ENCODE results near the gene PPP1R13B.
A peak's percentile ranks its signal among the peaks of the same experiment; 100 is the strongest.
"Not testable (repeated sequence)": the region's sequence is repeated elsewhere in the genome, so short reads cannot be mapped to it uniquely, and the experiment has no call there.

PPP1R13B gene

GRCh38 chr14:103889002-103889312 lies 41.6 kb upstream of the PPP1R13B start:
- H3K4me1 ChIP-seq (ENCODE audit: control insufficient read depth in 2 of 2, insufficient read depth in 2 of 2, low read length in 2 of 2): peaks cover 35 to 48% of the 10 kb centered on the region in 2 donors

GRCh38 chr14:103887557-103888115 lies 40.3 kb upstream of the PPP1R13B start:
- peaks cover 38 to 51% of the 10 kb centered on the region in 2 donors for H3K4me1 ChIP-seq (ENCODE audit: control insufficient read depth in 2 of 2, insufficient read depth in 2 of 2, low read length in 2 of 2)
- peak overlapping the region; percentile 95 to 99 for H3K27ac ChIP-seq (ENCODE audit: low read depth in 2 of 2, low read length in 2 of 2)
- H3K4me3 ChIP-seq (ENCODE audit: low read length in 2 of 2): no peak overlapping the region
- no peaks in the 10 kb centered on the region for H3K9me3 ChIP-seq (ENCODE audit: control insufficient read depth in 2 of 2, low read length in 2 of 2)
- H3K36me3 ChIP-seq (ENCODE audit: control insufficient read depth in 2 of 2, insufficient read depth in 2 of 2, low read length in 2 of 2): no peaks in the 10 kb centered on the region
- H3K9ac ChIP-seq (ENCODE audit: low read depth in 1 of 2, low read length in 2 of 2): peak overlapping the region in 1 of 2 donors; percentile 5
- no peaks in the 10 kb centered on the region for H3K27me3 ChIP-seq (ENCODE audit: control insufficient read depth in 2 of 2, insufficient read depth in 2 of 2, low read length in 2 of 2)

More at GRCh38 chr14:103889002-103889312, 41.6 kb upstream of the PPP1R13B start:
- peak overlapping the region; percentile 90 to 99 for H3K27ac ChIP-seq (ENCODE audit: low read depth in 2 of 2, low read length in 2 of 2)
- not testable (repeated sequence) for H3K4me3 ChIP-seq (ENCODE audit: low read length in 2 of 2); H3K9me3 ChIP-seq (ENCODE audit: control insufficient read depth in 2 of 2, low read length in 2 of 2); H3K36me3 ChIP-seq (ENCODE audit: control insufficient read depth in 2 of 2, insufficient read depth in 2 of 2, low read length in 2 of 2); H3K27me3 ChIP-seq (ENCODE audit: control insufficient read depth in 2 of 2, insufficient read depth in 2 of 2, low read length in 2 of 2)
- H3K9ac ChIP-seq (ENCODE audit: low read depth in 1 of 2, low read length in 2 of 2): peak overlapping the region in 1 of 2 donors; percentile 65

- no peaks in the 10 kb centered on the region for H3K9me3 ChIP-seq (ENCODE audit: control insufficient read depth in 2 of 2, low read length in 2 of 2)
- H3K27ac ChIP-seq (ENCODE audit: low read depth in 2 of 2, low read length in 2 of 2): peak overlapping the region in 1 of 2 donors; percentile 95
- H3K27me3 ChIP-seq (ENCODE audit: control insufficient read depth in 2 of 2, insufficient read depth in 2 of 2, low read length in 2 of 2): no peaks in the 10 kb centered on the region
- H3K4me3 ChIP-seq (ENCODE audit: low read length in 2 of 2): no peak overlapping the region
- no peaks in the 10 kb centered on the region for H3K36me3 ChIP-seq (ENCODE audit: control insufficient read depth in 2 of 2, insufficient read depth in 2 of 2, low read length in 2 of 2)
- peak overlapping the region in 1 of 2 donors; percentile 31 for H3K9ac ChIP-seq (ENCODE audit: low read depth in 1 of 2, low read length in 2 of 2)
- peaks cover 42 to 55% of the 10 kb centered on the region in 2 donors for H3K4me1 ChIP-seq (ENCODE audit: control insufficient read depth in 2 of 2, insufficient read depth in 2 of 2, low read length in 2 of 2)
Observed at GRCh38 chr14:103887170-103887501, 39.8 kb upstream of the PPP1R13B start.

GRCh38 chr14:103886304-103887169 lies 39.2 kb upstream of the PPP1R13B start:
- Histone ChIP-seq H3K27ac (ENCODE audit: low read depth in 2 of 2, low read length in 2 of 2) (peak overlapping the region in 1 of 2 donors; percentile 95), H3K27me3 (ENCODE audit: control insufficient read depth in 2 of 2, insufficient read depth in 2 of 2, low read length in 2 of 2) (no peaks in the 10 kb centered on the region), H3K4me1 (ENCODE audit: control insufficient read depth in 2 of 2, insufficient read depth in 2 of 2, low read length in 2 of 2) (peaks cover 48 to 58% of the 10 kb centered on the region in 2 donors), H3K9me3 (ENCODE audit: control insufficient read depth in 2 of 2, low read length in 2 of 2) (no peaks in the 10 kb centered on the region), H3K9ac (ENCODE audit: low read depth in 1 of 2, low read length in 2 of 2) (peak overlapping the region in 1 of 2 donors; percentile 31), H3K36me3 (ENCODE audit: control insufficient read depth in 2 of 2, insufficient read depth in 2 of 2, low read length in 2 of 2) (no peaks in the 10 kb centered on the region), H3K4me3 (ENCODE audit: low read length in 2 of 2) (no peak overlapping the region)

- peaks cover 52 to 59% of the 10 kb centered on the region in 2 donors for H3K4me1 ChIP-seq (ENCODE audit: control insufficient read depth in 2 of 2, insufficient read depth in 2 of 2, low read length in 2 of 2)
- H3K9me3 ChIP-seq (ENCODE audit: control insufficient read depth in 2 of 2, low read length in 2 of 2): no peaks in the 10 kb centered on the region
- H3K27ac ChIP-seq (ENCODE audit: low read depth in 2 of 2, low read length in 2 of 2): no peak overlapping the region
- no peaks in the 10 kb centered on the region for H3K36me3 ChIP-seq (ENCODE audit: control insufficient read depth in 2 of 2, insufficient read depth in 2 of 2, low read length in 2 of 2)
- H3K4me3 ChIP-seq (ENCODE audit: low read length in 2 of 2): no peak overlapping the region
- H3K27me3 ChIP-seq (ENCODE audit: control insufficient read depth in 2 of 2, insufficient read depth in 2 of 2, low read length in 2 of 2): no peaks in the 10 kb centered on the region
- no peak overlapping the region for H3K9ac ChIP-seq (ENCODE audit: low read depth in 1 of 2, low read length in 2 of 2)
Observed at GRCh38 chr14:103885509-103885932, 38.1 kb upstream of the PPP1R13B start.

- no peak overlapping the region for H3K4me3 ChIP-seq (ENCODE audit: low read length in 2 of 2)
- no peaks in the 10 kb centered on the region for H3K27me3 ChIP-seq (ENCODE audit: control insufficient read depth in 2 of 2, insufficient read depth in 2 of 2, low read length in 2 of 2)
- no peak overlapping the region for H3K9ac ChIP-seq (ENCODE audit: low read depth in 1 of 2, low read length in 2 of 2)
- H3K36me3 ChIP-seq (ENCODE audit: control insufficient read depth in 2 of 2, insufficient read depth in 2 of 2, low read length in 2 of 2): no peaks in the 10 kb centered on the region
- no peaks in the 10 kb centered on the region for H3K9me3 ChIP-seq (ENCODE audit: control insufficient read depth in 2 of 2, low read length in 2 of 2)
- peaks cover 55 to 59% of the 10 kb centered on the region in 2 donors for H3K4me1 ChIP-seq (ENCODE audit: control insufficient read depth in 2 of 2, insufficient read depth in 2 of 2, low read length in 2 of 2)
- no peak overlapping the region for H3K27ac ChIP-seq (ENCODE audit: low read depth in 2 of 2, low read length in 2 of 2)
Observed at GRCh38 chr14:103884854-103885253, 37.5 kb upstream of the PPP1R13B start.

GRCh38 chr14:103883263-103883523 lies 35.8 kb upstream of the PPP1R13B start:
- Histone ChIP-seq H3K9ac (ENCODE audit: low read depth in 1 of 2, low read length in 2 of 2) (peak overlapping the region in 1 of 2 donors; percentile 0), H3K27ac (ENCODE audit: low read depth in 2 of 2, low read length in 2 of 2) (peak overlapping the region; percentile 2 to 16), H3K27me3 (ENCODE audit: control insufficient read depth in 2 of 2, insufficient read depth in 2 of 2, low read length in 2 of 2) (no peaks in the 10 kb centered on the region), H3K4me3 (ENCODE audit: low read length in 2 of 2) (no peak overlapping the region), H3K9me3 (ENCODE audit: control insufficient read depth in 2 of 2, low read length in 2 of 2) (no peaks in the 10 kb centered on the region), H3K4me1 (ENCODE audit: control insufficient read depth in 2 of 2, insufficient read depth in 2 of 2, low read length in 2 of 2) (peaks cover 47 to 52% of the 10 kb centered on the region in 2 donors), H3K36me3 (ENCODE audit: control insufficient read depth in 2 of 2, insufficient read depth in 2 of 2, low read length in 2 of 2) (no peaks in the 10 kb centered on the region)

GRCh38 chr14:103882503-103883262 lies 35.3 kb upstream of the PPP1R13B start:
- H3K4me1 ChIP-seq (ENCODE audit: control insufficient read depth in 2 of 2, insufficient read depth in 2 of 2, low read length in 2 of 2): peaks cover 42 to 47% of the 10 kb centered on the region in 2 donors
- no peaks in the 10 kb centered on the region for H3K36me3 ChIP-seq (ENCODE audit: control insufficient read depth in 2 of 2, insufficient read depth in 2 of 2, low read length in 2 of 2)
- no peak overlapping the region for H3K4me3 ChIP-seq (ENCODE audit: low read length in 2 of 2)
- H3K9ac ChIP-seq (ENCODE audit: low read depth in 1 of 2, low read length in 2 of 2): peak overlapping the region; percentile 0 to 32
- no peaks in the 10 kb centered on the region for H3K9me3 ChIP-seq (ENCODE audit: control insufficient read depth in 2 of 2, low read length in 2 of 2)
- no peaks in the 10 kb centered on the region for H3K27me3 ChIP-seq (ENCODE audit: control insufficient read depth in 2 of 2, insufficient read depth in 2 of 2, low read length in 2 of 2)
- H3K27ac ChIP-seq (ENCODE audit: low read depth in 2 of 2, low read length in 2 of 2): peak overlapping the region; percentile 2 to 16

GRCh38 chr14:103881268-103882201 lies 34.2 kb upstream of the PPP1R13B start:
- Histone ChIP-seq H3K4me3 (ENCODE audit: low read length in 2 of 2) (no peak overlapping the region), H3K4me1 (ENCODE audit: control insufficient read depth in 2 of 2, insufficient read depth in 2 of 2, low read length in 2 of 2) (peaks cover 39 to 41% of the 10 kb centered on the region in 2 donors), H3K9me3 (ENCODE audit: control insufficient read depth in 2 of 2, low read length in 2 of 2) (no peaks in the 10 kb centered on the region), H3K27ac (ENCODE audit: low read depth in 2 of 2, low read length in 2 of 2) (peak overlapping the region; percentile 94 to 97), H3K27me3 (ENCODE audit: control insufficient read depth in 2 of 2, insufficient read depth in 2 of 2, low read length in 2 of 2) (no peaks in the 10 kb centered on the region), H3K36me3 (ENCODE audit: control insufficient read depth in 2 of 2, insufficient read depth in 2 of 2, low read length in 2 of 2) (no peaks in the 10 kb centered on the region), H3K9ac (ENCODE audit: low read depth in 1 of 2, low read length in 2 of 2) (peak overlapping the region in 1 of 2 donors; percentile 68)
